ENCODE measurements around the gene PTPRJ.

GRCh38 chr11:47969401-47969800 is 11.0 kb upstream of the PTPRJ start:
- no peak for TF ChIP-seq CTCF (IDR thresholded peaks at IDR 0.05; ENCODE audit: poor library complexity)
- no peak for TF ChIP-seq EZH2 (IDR thresholded peaks at IDR 0.05; ENCODE audit: borderline replicate concordance)
- no peak for TF ChIP-seq EZH2phosphoT487 (IDR thresholded peaks at IDR 0.05; ENCODE audit: low read depth, severe bottlenecking, unreplicated experiment)

Data from hepatocyte (in vitro differentiated cells).